KMS-11 (cell line): ENCODE measurements around the gene NIPSNAP2.
"Not testable (repeated sequence)": the region's sequence is repeated elsewhere in the genome, so short reads cannot be mapped to it uniquely, and the experiment has no call there.

Experiments used
- H2AFZ ChIP-seq: fragments of 200-600 bp; sonication (generic); 2 replicates; pipeline ENCODE4 v1.6.1; 2016; ENCODE audit warnings: antibody characterized with exemption, mixed run types, low read depth
- H3K27ac ChIP-seq: fragments of 200-600 bp; sonication (generic); 2 replicates; pipeline ENCODE4 v1.6.1; 2016; ENCODE audit warnings: mild to moderate bottlenecking, mixed run types
- H3K27me3 ChIP-seq: fragments of 200-600 bp; sonication (generic); 2 replicates; pipeline ENCODE4 v1.6.1; 2017; ENCODE audit warnings: mild to moderate bottlenecking, low read depth, mixed run types, moderate library complexity; ENCODE audit not compliant: insufficient read depth
- H3K36me3 ChIP-seq: fragments of 200-600 bp; sonication (generic); 2 replicates; pipeline ENCODE4 v1.6.1; 2017; ENCODE audit warnings: mild to moderate bottlenecking, mixed run types; ENCODE audit not compliant: insufficient read depth
- H3K4me1 ChIP-seq: fragments of 200-600 bp; sonication (generic); 2 replicates; pipeline ENCODE4 v1.6.1; 2016; ENCODE audit warnings: mild to moderate bottlenecking, low read depth, mixed run types; ENCODE audit not compliant: poor library complexity, severe bottlenecking
- H3K4me2 ChIP-seq: fragments of 200-600 bp; sonication (generic); 2 replicates; pipeline ENCODE4 v1.7.0; 2016; ENCODE audit warnings: mild to moderate bottlenecking, mixed run types
- H3K4me3 ChIP-seq: fragments of 200-600 bp; sonication (generic); IDR thresholded peaks from 2 replicates; pipeline ENCODE4 v1.6.1; 2017; ENCODE audit warnings: low read depth, low read length, mixed read lengths; ENCODE audit not compliant: insufficient read depth
- H3K79me2 ChIP-seq: fragments of 200-600 bp; sonication (generic); 2 replicates; pipeline ENCODE4 v1.6.1; 2016; ENCODE audit warnings: low read depth, mixed run types; ENCODE audit not compliant: insufficient read depth
- H3K9ac ChIP-seq: fragments of 200-600 bp; sonication (generic); 2 replicates; pipeline ENCODE4 v1.6.1; 2016; ENCODE audit warnings: mild to moderate bottlenecking, mixed run types
- H4K20me1 ChIP-seq: fragments of 200-600 bp; sonication (generic); 2 replicates; pipeline ENCODE4 v1.6.1; 2016; ENCODE audit warnings: mild to moderate bottlenecking, mixed run types; ENCODE audit not compliant: insufficient read depth
- TF ChIP-seq, protein P1 (sequence below): fragments of 200-600 bp; sonication (generic); conservative IDR thresholded peaks from 2 replicates; pipeline ENCODE4 v1.6.1; 2017; ENCODE audit warnings: low read depth, mild to moderate bottlenecking, antibody characterized with exemption, low read length, moderate library complexity, mixed read lengths

NIPSNAP2 gene

DNA sequence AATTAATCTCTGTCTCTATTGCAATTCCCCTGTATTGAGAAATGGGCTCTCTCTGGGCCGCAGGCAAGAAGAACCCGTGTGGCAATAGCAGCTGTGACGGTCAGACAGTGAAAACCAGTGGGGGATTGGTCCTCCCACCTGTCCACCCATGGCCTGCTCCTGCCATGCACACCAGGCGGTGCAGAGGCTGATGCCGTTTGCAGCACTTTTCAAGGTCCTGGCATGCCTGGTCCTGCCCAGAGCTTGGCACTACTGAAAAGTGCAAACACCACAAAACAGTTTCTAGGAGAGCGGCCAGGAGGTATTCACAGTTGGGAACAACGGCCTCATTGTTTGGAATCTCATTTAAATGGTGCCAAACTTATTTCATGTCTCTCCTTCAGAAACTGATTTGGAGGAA is 45.3 kb downstream of the NIPSNAP2 start:
- H3K27ac ChIP-seq: no peak overlapping the region
- no peaks in the 10 kb centered on the region for H3K79me2 ChIP-seq
- H3K4me2 ChIP-seq: no peak overlapping the region
- H3K36me3 ChIP-seq: no peaks in the 10 kb centered on the region
- TF ChIP-seq, protein P1, sequence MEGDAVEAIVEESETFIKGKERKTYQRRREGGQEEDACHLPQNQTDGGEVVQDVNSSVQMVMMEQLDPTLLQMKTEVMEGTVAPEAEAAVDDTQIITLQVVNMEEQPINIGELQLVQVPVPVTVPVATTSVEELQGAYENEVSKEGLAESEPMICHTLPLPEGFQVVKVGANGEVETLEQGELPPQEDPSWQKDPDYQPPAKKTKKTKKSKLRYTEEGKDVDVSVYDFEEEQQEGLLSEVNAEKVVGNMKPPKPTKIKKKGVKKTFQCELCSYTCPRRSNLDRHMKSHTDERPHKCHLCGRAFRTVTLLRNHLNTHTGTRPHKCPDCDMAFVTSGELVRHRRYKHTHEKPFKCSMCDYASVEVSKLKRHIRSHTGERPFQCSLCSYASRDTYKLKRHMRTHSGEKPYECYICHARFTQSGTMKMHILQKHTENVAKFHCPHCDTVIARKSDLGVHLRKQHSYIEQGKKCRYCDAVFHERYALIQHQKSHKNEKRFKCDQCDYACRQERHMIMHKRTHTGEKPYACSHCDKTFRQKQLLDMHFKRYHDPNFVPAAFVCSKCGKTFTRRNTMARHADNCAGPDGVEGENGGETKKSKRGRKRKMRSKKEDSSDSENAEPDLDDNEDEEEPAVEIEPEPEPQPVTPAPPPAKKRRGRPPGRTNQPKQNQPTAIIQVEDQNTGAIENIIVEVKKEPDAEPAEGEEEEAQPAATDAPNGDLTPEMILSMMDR: no peak
- no peak overlapping the region for H2AFZ ChIP-seq
- no peaks in the 10 kb centered on the region for H3K4me1 ChIP-seq
- no peaks in the 10 kb centered on the region for H4K20me1 ChIP-seq
- no peak overlapping the region for H3K4me3 ChIP-seq
- no peak overlapping the region for H3K9ac ChIP-seq
- no peaks in the 10 kb centered on the region for H3K27me3 ChIP-seq

DNA sequence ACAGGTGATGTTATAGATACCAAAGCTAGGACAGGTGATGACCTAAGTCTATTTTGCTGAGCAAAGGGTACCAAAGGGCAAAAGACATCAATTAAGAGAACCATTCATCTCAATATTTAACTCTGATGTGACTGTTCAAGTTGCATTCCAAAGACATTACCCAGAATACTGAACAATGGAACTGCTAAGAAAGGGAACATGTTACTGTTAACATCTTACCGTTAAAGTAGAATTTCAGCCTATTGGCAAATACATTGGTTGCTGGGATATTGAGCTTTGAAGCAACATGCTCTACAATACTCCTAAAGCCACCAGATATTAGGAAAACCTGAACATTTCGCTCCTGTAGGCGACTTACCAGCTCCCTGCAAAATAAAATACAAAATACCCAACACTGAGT is 52.6 kb downstream of the NIPSNAP2 start:
- not testable (repeated sequence) for H3K4me2 ChIP-seq, H3K36me3 ChIP-seq, H3K79me2 ChIP-seq

DNA sequence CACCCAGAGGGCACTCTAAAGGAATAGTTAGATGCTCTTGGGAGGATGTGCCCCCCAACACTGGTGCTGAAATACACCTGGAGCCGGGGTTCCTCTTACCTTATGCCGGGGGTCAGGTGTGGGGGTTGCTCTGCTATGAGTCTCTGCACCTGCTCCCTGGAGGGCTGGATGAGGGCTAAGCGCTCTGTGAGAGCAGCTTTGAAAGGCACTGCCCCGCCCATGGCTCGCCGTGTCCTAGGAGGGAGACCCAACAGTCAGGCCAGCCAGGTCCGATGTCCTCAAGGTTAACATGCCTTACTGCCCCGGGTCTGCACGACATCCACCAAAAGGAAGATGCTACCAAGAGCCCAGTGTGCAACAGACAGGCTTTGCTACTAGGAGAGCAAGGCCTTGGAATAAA is 55.1 kb downstream of the NIPSNAP2 start:
- Histone ChIP-seq H3K27ac (no peak overlapping the region), H3K36me3 (peaks cover 3% of the 10 kb centered on the region; the same call in 1 of the 2 replicates), H3K9ac (no peak overlapping the region), H3K27me3 (no peaks in the 10 kb centered on the region), H3K4me3 (no peak overlapping the region), H3K79me2 (no peaks in the 10 kb centered on the region), H4K20me1 (no peaks in the 10 kb centered on the region), H2AFZ (no peak overlapping the region), H3K4me1 (no peaks in the 10 kb centered on the region), H3K4me2 (no peak overlapping the region)
- TF ChIP-seq, protein P1: no peak

More for the DNA sequence above, 52.6 kb downstream of the NIPSNAP2 start:
- not testable (repeated sequence) for H4K20me1 ChIP-seq, H3K4me1 ChIP-seq, H3K4me3 ChIP-seq, H2AFZ ChIP-seq, H3K27ac ChIP-seq, H3K9ac ChIP-seq, H3K27me3 ChIP-seq

DNA sequence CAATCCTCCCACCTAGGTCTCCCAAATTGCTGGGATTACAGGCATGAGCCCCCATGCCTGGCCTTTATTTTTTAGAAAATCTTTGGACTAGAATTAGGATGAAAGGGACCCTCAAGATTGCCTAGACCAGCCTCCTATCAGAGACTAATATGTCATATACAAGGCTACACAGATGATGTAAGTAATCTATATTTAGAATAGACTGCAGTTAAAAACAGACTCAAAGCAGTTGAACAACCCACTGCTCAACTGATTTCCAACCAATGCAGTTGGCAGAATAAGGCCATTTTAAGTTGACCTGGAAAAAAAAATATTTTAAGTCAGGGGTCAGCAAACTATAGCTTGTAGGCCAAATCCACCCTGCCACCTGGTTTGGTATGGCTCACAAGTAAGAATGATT is 59.1 kb downstream of the NIPSNAP2 start:
- no peaks in the 10 kb centered on the region for H3K4me1 ChIP-seq
- H3K4me3 ChIP-seq: no peak overlapping the region
- H3K4me2 ChIP-seq: no peak overlapping the region
- H2AFZ ChIP-seq: no peak overlapping the region
- no peaks in the 10 kb centered on the region for H4K20me1 ChIP-seq
- no peak overlapping the region for H3K9ac ChIP-seq
- TF ChIP-seq, protein P1: no peak
- H3K79me2 ChIP-seq: no peaks in the 10 kb centered on the region; the same call in 1 of the 2 replicates
- H3K27ac ChIP-seq: no peak overlapping the region
- H3K27me3 ChIP-seq: no peaks in the 10 kb centered on the region
- peaks cover 3% of the 10 kb centered on the region; the same call in 1 of the 2 replicates for H3K36me3 ChIP-seq

DNA sequence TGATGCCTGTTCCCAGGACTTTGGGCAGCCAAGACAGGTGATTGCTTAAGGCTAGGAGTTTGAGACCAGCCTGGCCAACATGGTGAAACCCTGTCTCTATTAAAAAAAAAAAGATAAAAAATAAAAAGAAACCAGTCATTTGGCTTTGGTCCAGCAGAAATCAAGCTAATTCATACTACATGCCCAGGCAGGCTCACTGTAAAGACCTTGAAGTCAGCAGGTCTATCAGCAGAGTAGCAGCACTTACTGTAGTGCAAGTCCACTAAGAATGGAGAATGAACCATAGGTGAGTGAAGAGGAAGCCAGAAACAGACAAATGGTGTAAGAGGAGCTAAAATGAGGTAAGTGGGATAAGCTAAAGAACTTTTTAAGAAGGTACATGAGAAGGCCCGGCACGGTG is 62.2 kb downstream of the NIPSNAP2 start:
- no peaks in the 10 kb centered on the region for H3K4me1 ChIP-seq
- peaks cover 3% of the 10 kb centered on the region; the same call in 1 of the 2 replicates for H3K36me3 ChIP-seq
- no peak overlapping the region for H3K4me3 ChIP-seq
- H4K20me1 ChIP-seq: no peaks in the 10 kb centered on the region
- no peaks in the 10 kb centered on the region for H3K27me3 ChIP-seq
- TF ChIP-seq, protein P1: no peak
- H3K9ac ChIP-seq: no peak overlapping the region
- no peak overlapping the region for H3K4me2 ChIP-seq
- H3K79me2 ChIP-seq: peaks cover 8% of the 10 kb centered on the region
- H3K27ac ChIP-seq: no peak overlapping the region
- no peak overlapping the region for H2AFZ ChIP-seq
